Mucosa of rectum (tissue), 2 donors: ENCODE measurements around the gene MEI1.
"Not testable (repeated sequence)": the region's sequence is repeated elsewhere in the genome, so short reads cannot be mapped to it uniquely, and the experiment has no call there.

ENCODE experiments used
- H3K27ac ChIP-seq, 2 donors: one replicate each; pipeline ENCODE4 v1.7.0; 2013; ENCODE audit warnings: inconsistent platforms in 2 of 2, low read depth in 2 of 2, low read length in 2 of 2
- H3K27me3 ChIP-seq, 2 donors: one replicate each; pipeline ENCODE4 v1.7.0; 2013; ENCODE audit warnings: low read length in 2 of 2; ENCODE audit not compliant: control insufficient read depth in 2 of 2, insufficient read depth in 2 of 2
- H3K36me3 ChIP-seq, 2 donors: one replicate each; pipeline ENCODE4 v1.7.0; 2013; ENCODE audit warnings: low read length in 2 of 2; ENCODE audit not compliant: control insufficient read depth in 2 of 2, insufficient read depth in 2 of 2
- H3K4me1 ChIP-seq, 2 donors: one replicate each; pipeline ENCODE4 v1.7.0; 2013; ENCODE audit warnings: low read length in 2 of 2, mild to moderate bottlenecking in 1 of 2; ENCODE audit not compliant: control insufficient read depth in 2 of 2, insufficient read depth in 2 of 2
- H3K4me3 ChIP-seq, 2 donors: one replicate each; pipeline ENCODE4 v1.7.0; 2013; ENCODE audit warnings: low read length in 2 of 2
- H3K9ac ChIP-seq, 2 donors: one replicate each; pipeline ENCODE4 v1.7.0; 2013; ENCODE audit warnings: low read length in 2 of 2, low read depth in 1 of 2, mild to moderate bottlenecking in 1 of 2
- H3K9me3 ChIP-seq, 2 donors: one replicate each; pipeline ENCODE4 v1.7.0; 2013; ENCODE audit warnings: low read length in 2 of 2; ENCODE audit not compliant: control insufficient read depth in 2 of 2
- donor health status: healthy.
- donor health status: Normal muscosa, but diverticular disease.

The MEI1 gene

GRCh38 chr22:41682033-41682807 is 17.1 kb upstream of the MEI1 start:
- peaks cover 12 to 18% of the 10 kb centered on the region in 2 donors for H3K36me3 ChIP-seq
- no peaks in the 10 kb centered on the region for H3K27me3 ChIP-seq
- peak overlapping the region; percentile 78 to 85 for H3K9ac ChIP-seq
- H3K4me1 ChIP-seq, result peaks cover 3% of the 10 kb centered on the region in 2 donors
- peak overlapping the region; percentile 90 to 92 for H3K4me3 ChIP-seq
- peak overlapping the region; percentile 86 to 91 for H3K27ac ChIP-seq
- no peaks in the 10 kb centered on the region for H3K9me3 ChIP-seq

GRCh38 chr22:41683052-41683451 is 16.3 kb upstream of the MEI1 start:
- Histone ChIP-seq H3K9me3 (no peaks in the 10 kb centered on the region), H3K9ac (peak overlapping the region in 1 of 2 donors; percentile 85), H3K36me3 (peaks cover 10 to 18% of the 10 kb centered on the region in 2 donors), H3K4me1 (peaks cover 8 to 11% of the 10 kb centered on the region in 2 donors), H3K27ac (peak overlapping the region in 1 of 2 donors; percentile 86), H3K4me3 (peak overlapping the region; percentile 90 to 92), H3K27me3 (no peaks in the 10 kb centered on the region)

- Histone ChIP-seq H3K4me1 (peaks cover 8 to 11% of the 10 kb centered on the region in 2 donors), H3K27ac (no peak overlapping the region), H3K27me3 (no peaks in the 10 kb centered on the region)
These were observed 15.7 kb upstream of the MEI1 start for GRCh38 chr22:41683616-41684015.

GRCh38 chr22:41684194-41684593 is 15.1 kb upstream of the MEI1 start:
- Histone ChIP-seq H3K4me3 (no peak overlapping the region), H3K27me3 (no peaks in the 10 kb centered on the region), H3K9ac (no peak overlapping the region), H3K9me3 (no peaks in the 10 kb centered on the region), H3K27ac (no peak overlapping the region), H3K4me1 (peaks cover 8 to 11% of the 10 kb centered on the region in 2 donors), H3K36me3 (peaks cover 2 to 9% of the 10 kb centered on the region in 2 donors)

More at GRCh38 chr22:41683616-41684015, 15.7 kb upstream of the MEI1 start:
- Histone ChIP-seq H3K9ac (no peak overlapping the region), H3K9me3 (no peaks in the 10 kb centered on the region), H3K4me3 (no peak overlapping the region), H3K36me3 (peaks cover 5 to 13% of the 10 kb centered on the region in 2 donors)

DNA sequence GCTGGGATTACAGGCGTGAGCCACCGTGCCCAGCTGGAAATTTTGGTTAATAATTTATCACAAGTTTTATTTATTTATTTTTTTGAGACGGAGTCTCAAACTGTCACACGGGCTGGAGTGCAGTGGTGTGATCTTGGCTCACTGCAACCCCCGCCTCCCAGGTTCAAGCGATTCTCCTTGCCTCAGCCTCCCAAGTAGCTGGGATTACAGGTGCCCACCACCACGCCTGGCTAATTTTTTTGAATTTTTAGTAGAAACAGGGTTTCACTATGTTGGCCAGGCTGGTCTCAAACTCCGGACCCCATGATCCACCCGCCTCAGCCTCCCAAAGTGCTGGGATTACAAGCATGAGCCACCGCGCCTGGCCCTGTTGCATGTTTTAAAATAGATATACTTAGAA is 12.4 kb upstream of the MEI1 start:
- peaks cover 8 to 11% of the 10 kb centered on the region in 2 donors for H3K4me1 ChIP-seq
- not testable (repeated sequence) for H3K36me3 ChIP-seq, H3K4me3 ChIP-seq, H3K27ac ChIP-seq, H3K27me3 ChIP-seq, H3K9ac ChIP-seq, H3K9me3 ChIP-seq

GRCh38 chr22:41687901-41688364 is 11.4 kb upstream of the MEI1 start:
- Histone ChIP-seq H3K36me3 (no peaks in the 10 kb centered on the region), H3K9me3 (no peaks in the 10 kb centered on the region), H3K4me3 (peak overlapping the region; percentile 88 to 89), H3K9ac (peak overlapping the region; percentile 91 to 97), H3K27ac (peak overlapping the region; percentile 92 to 93), H3K4me1 (peaks cover 6 to 11% of the 10 kb centered on the region in 2 donors), H3K27me3 (no peaks in the 10 kb centered on the region)

DNA sequence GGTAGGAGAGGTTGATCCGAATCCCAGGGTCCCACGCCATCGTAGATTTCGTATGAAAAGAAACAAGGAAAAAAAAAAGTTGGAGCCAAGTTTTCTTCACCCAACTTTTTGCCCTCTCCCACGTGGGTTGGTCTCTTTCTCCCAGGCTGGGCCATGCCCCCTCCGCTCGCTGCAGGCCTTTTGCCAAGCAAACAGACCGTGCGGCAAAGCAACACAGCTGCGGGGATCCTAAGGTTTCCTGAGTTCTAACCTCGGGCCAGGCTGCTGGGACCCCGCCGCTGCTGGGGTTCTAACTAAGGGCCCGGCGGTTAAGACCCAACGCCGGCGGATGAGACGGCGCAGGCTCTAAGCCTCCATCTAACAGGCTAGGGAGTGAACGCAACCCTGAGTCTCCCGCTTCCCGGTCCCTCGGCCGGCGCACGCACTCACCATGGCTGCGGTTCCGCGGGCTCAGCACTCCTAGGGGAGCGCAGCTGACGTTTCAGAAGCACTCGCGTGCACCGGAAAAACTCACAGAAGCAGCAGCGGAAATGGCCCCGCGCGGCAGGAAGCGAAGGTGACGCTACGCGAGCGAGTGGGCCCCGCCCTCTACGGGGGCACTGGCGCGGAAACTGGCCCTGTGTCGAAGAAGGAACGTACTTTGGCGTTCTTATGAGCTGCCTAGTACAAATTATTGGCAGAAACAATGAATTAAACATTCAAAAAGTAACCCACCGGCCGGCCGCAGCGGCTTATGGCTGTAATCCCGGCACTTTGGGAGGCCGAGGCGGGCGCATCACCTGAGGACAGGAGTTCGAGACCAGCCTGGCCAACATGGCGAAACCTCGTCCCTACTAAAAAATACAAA is 10.7 kb upstream of the MEI1 start, which contains the start of gene SNU13:
TSS of gene SNU13 (minus strand) at position 503 of the 847 bp plus-strand sequence. CDS start at position 432, 71 bp downstream.
- no peaks in the 10 kb centered on the region for H3K9me3 ChIP-seq

DNA sequence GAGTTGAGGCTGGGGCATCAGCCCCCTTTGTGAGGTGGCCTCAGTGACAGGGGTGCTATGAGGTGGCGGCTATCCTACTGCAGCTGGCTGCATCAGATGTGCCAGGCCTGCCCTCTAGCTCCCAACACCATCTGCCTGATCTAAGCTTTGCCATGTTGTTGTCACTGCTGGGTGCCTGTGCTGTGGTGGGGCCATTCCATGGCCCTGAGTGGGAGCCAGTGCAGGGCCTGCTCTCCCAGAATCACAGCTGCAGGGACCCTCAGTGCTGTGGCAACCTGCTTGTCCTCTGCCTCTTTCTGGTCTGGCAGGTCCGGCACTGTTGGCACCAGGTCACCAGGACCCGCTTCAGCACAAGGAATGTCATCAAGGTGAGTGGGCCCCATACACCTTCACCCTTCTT is 8.8 kb upstream of the MEI1 start:
- no peak overlapping the region for H3K9ac ChIP-seq
- H3K36me3 ChIP-seq, result peaks cover 5 to 10% of the 10 kb centered on the region in 2 donors
- H3K27me3 ChIP-seq, result no peaks in the 10 kb centered on the region
- no peak overlapping the region for H3K27ac ChIP-seq
- no peak overlapping the region for H3K4me3 ChIP-seq
- H3K9me3 ChIP-seq, result no peaks in the 10 kb centered on the region
- peaks cover 6 to 11% of the 10 kb centered on the region in 2 donors for H3K4me1 ChIP-seq

More for the DNA sequence above, 10.7 kb upstream of the MEI1 start, which contains the start of gene SNU13:
- peaks cover 6 to 11% of the 10 kb centered on the region in 2 donors for H3K4me1 ChIP-seq
- peak within 1 kb of the TSS; percentile 91 to 97 for H3K9ac ChIP-seq
- peak within 1 kb of the TSS; percentile 88 to 89 for H3K4me3 ChIP-seq
- peak within 1 kb of the TSS; percentile 92 to 93 for H3K27ac ChIP-seq
- no peaks in the 10 kb centered on the region for H3K27me3 ChIP-seq
- H3K36me3 ChIP-seq, result peaks cover 2 to 4% of the 10 kb centered on the region in 2 donors

DNA sequence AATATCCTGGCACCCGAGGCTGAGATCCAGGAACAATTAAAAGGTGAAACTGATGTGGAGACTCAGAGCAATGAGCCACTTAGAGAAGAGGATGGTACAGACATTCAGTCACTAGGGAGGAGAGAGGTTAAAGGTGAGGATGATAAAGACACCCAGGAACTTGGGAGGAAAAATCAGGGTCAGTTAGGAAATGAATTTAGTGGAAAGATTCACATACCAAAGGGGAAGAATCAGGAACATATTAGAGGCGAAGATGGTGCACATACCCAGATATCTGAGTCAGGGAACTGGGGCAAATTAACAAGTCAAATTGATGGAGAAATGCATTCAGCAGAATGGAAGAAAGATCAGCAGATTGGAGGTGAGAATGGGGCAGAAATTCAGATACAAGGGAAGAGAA is 4.1 kb upstream of the MEI1 start:
- peaks cover 5 to 10% of the 10 kb centered on the region in 2 donors for H3K36me3 ChIP-seq
- no peaks in the 10 kb centered on the region for H3K9me3 ChIP-seq
- no peak overlapping the region for H3K27ac ChIP-seq
- no peak overlapping the region for H3K9ac ChIP-seq
- H3K4me3 ChIP-seq, result no peak overlapping the region
- no peaks in the 10 kb centered on the region for H3K27me3 ChIP-seq
- H3K4me1 ChIP-seq, result peaks cover 7 to 10% of the 10 kb centered on the region in 2 donors
